Stimulated activated CD4-positive, alpha-beta T cell treated with anti-CD3 and anti-CD28 coated beads, TNF-alpha, amount 100 ng/mL, for 24 hours (primary cell): Measurements from ENCODE around the gene SCARF2.
"Not testable (repeated sequence)": the region's sequence is repeated elsewhere in the genome, so short reads cannot be mapped to it uniquely, and the experiment has no call there.

ENCODE experiments used
- DNase-seq, 3 experiments: peaks; one replicate each; pipeline ENCODE4 v3.0.0-alpha.2; 2020; ENCODE audit warnings: low read depth in 3 of 3

Gene SCARF2

GRCh38 chr22:20437613-20438426 lies at the start of gene SCARF2:
SCARF2 (minus strand) TSS chr22:20437825; CDS start chr22:20437754, 71 bp downstream.
- DNase-seq = no peak

GRCh38 chr22:20486229-20486628 lies 48.6 kb upstream of the SCARF2 start:
- no peak for DNase-seq

- no peak for DNase-seq
Observed at GRCh38 chr22:20484948-20485683, 47.5 kb upstream of the SCARF2 start.

GRCh38 chr22:20483771-20484170 lies 46.1 kb upstream of the SCARF2 start:
- DNase-seq = no peak

GRCh38 chr22:20483143-20483506 lies 45.5 kb upstream of the SCARF2 start:
- not testable (repeated sequence) for DNase-seq

GRCh38 chr22:20479612-20480196 lies 42.1 kb upstream of the SCARF2 start:
- DNase-seq = no peak

GRCh38 chr22:20478059-20478458 lies 40.4 kb upstream of the SCARF2 start:
- not testable (repeated sequence) for DNase-seq

- DNase-seq = not testable (repeated sequence)
Observed at GRCh38 chr22:20475569-20475968, 37.9 kb upstream of the SCARF2 start.

- DNase-seq = no peak
Observed at GRCh38 chr22:20475115-20475436, 37.5 kb upstream of the SCARF2 start.

- no peak for DNase-seq
Observed at GRCh38 chr22:20472629-20473442, 35.2 kb upstream of the SCARF2 start.

- DNase-seq = no peak
Observed at GRCh38 chr22:20471126-20471833, 33.7 kb upstream of the SCARF2 start.

GRCh38 chr22:20470525-20470924 lies 32.9 kb upstream of the SCARF2 start:
- DNase-seq = not testable (repeated sequence)

- no peak for DNase-seq
Observed at GRCh38 chr22:20469110-20469868, 31.7 kb upstream of the SCARF2 start.

GRCh38 chr22:20466659-20467379 lies 29.2 kb upstream of the SCARF2 start:
- no peak for DNase-seq

- no peak for DNase-seq
Observed at GRCh38 chr22:20465759-20466077, 28.1 kb upstream of the SCARF2 start.

- no peak for DNase-seq
Observed at GRCh38 chr22:20464912-20465758, 27.5 kb upstream of the SCARF2 start.

- DNase-seq = peak in 2 of 3 experiments; percentile 6 to 55
Observed at GRCh38 chr22:20464096-20464614, 26.5 kb upstream of the SCARF2 start.

- no peak for DNase-seq
Observed at GRCh38 chr22:20463324-20464095, 25.9 kb upstream of the SCARF2 start.
